ENCODE results near the gene PELI2. TPM values are rescaled to one million over a fixed set of nuclear protein-coding genes. Genes with fewer than 3 reads are reported as not detected.

PELI2 gene
- total RNA-seq, 4 donors from 2014 or later, result 10.0 to 17.0 (median 13.2) TPM

GRCh38 chr14:56324454-56324853 lies 206.2 kb downstream of the PELI2 start:
- intact Hi-C loops (cut with DNase I; ENCODE audit: low total_unique reads), result no loop called here
- 83 to 89% methylated on average over 2 of the region's 2 CpGs for WGBS, 2 donors
- TF ChIP-seq CTCF (IDR thresholded peaks at IDR 0.05) (no peak), POLR2A (IDR thresholded peaks at IDR 0.05) (no peak)
- DNase-seq (ENCODE audit: low spot score in 2 of 2), result peak in 1 of 2 donors; percentile 58
- H3K4me3 ChIP-seq (ENCODE audit: low read depth, poor library complexity, severe bottlenecking), result no peak overlapping the region

GRCh38 chr14:56324856-56325699 lies 206.9 kb downstream of the PELI2 start:
- no peak for DNase-seq (ENCODE audit: low spot score in 2 of 2)

GRCh38 chr14:56328021-56328420 lies 209.8 kb downstream of the PELI2 start:
- TF ChIP-seq CTCF (IDR thresholded peaks at IDR 0.05), result no peak
- no peak for TF ChIP-seq POLR2A (IDR thresholded peaks at IDR 0.05)
- H3K4me3 ChIP-seq (ENCODE audit: low read depth, poor library complexity, severe bottlenecking), result no peak overlapping the region
- no peak for DNase-seq (ENCODE audit: low spot score in 2 of 2)
- intact Hi-C loops (cut with DNase I; ENCODE audit: low total_unique reads), result no loop called here
- WGBS, 2 donors, result 72 to 80% methylated on average over 3 of the region's 3 CpGs

More at GRCh38 chr14:56324856-56325699, 206.9 kb downstream of the PELI2 start:
- intact Hi-C loops (cut with DNase I; ENCODE audit: low total_unique reads), result no loop called here
- TF ChIP-seq POLR2A (IDR thresholded peaks at IDR 0.05), result no peak
- TF ChIP-seq CTCF (IDR thresholded peaks at IDR 0.05), result no peak
- WGBS, 2 donors, result 69 to 74% methylated on average over 5 of the region's 5 CpGs
- no peak overlapping the region for H3K4me3 ChIP-seq (ENCODE audit: low read depth, poor library complexity, severe bottlenecking)

GRCh38 chr14:56331592-56332216 lies 213.5 kb downstream of the PELI2 start:
- 67 to 74% methylated on average over 7 of the region's 7 CpGs for WGBS, 2 donors
- intact Hi-C loops (cut with DNase I; ENCODE audit: low total_unique reads), result no loop called here
- no peak for DNase-seq (ENCODE audit: low spot score in 2 of 2)
- H3K4me3 ChIP-seq (ENCODE audit: low read depth, poor library complexity, severe bottlenecking), result no peak overlapping the region
- TF ChIP-seq POLR2A (IDR thresholded peaks at IDR 0.05) (no peak), CTCF (IDR thresholded peaks at IDR 0.05) (no peak)

- WGBS, 2 donors, result 75 to 77% methylated on average over 9 of the region's 9 CpGs
- H3K4me3 ChIP-seq (ENCODE audit: low read depth, poor library complexity, severe bottlenecking), result no peak overlapping the region
Measured at GRCh38 chr14:56333359-56334292, 215.4 kb downstream of the PELI2 start.

More at GRCh38 chr14:56333359-56334292, 215.4 kb downstream of the PELI2 start:
- TF ChIP-seq POLR2A (IDR thresholded peaks at IDR 0.05) (no peak), CTCF (IDR thresholded peaks at IDR 0.05) (no peak)
- intact Hi-C loops (cut with DNase I; ENCODE audit: low total_unique reads), result no loop called here
- no peak for DNase-seq (ENCODE audit: low spot score in 2 of 2)

Measured in lower leg skin (tissue), 4 donors.